HUES6 (cell line): ENCODE data around the gene ENTR1.

ENCODE experiments used
- H3K27ac ChIP-seq: 2 replicates; pipeline ENCODE4 v1.7.0; 2013; ENCODE audit warnings: low read depth, mild to moderate bottlenecking, low read length, inconsistent platforms
- H3K27me3 ChIP-seq: 2 replicates; pipeline ENCODE4 v1.6.1; 2013; ENCODE audit warnings: low read length; ENCODE audit not compliant: control insufficient read depth, insufficient read depth
- H3K36me3 ChIP-seq: 2 replicates; pipeline ENCODE4 v1.6.1; 2013; ENCODE audit warnings: low read length; ENCODE audit not compliant: control insufficient read depth, insufficient read depth
- H3K4me1 ChIP-seq: 2 replicates; pipeline ENCODE4 v1.6.1; 2013; ENCODE audit warnings: low read length; ENCODE audit not compliant: control insufficient read depth, insufficient read depth
- H3K4me3 ChIP-seq: 2 replicates; pipeline ENCODE4 v1.5.1; 2013; ENCODE audit warnings: low read depth, low read length
- H3K9ac ChIP-seq: one replicate; pipeline ENCODE4 v1.6.1; 2013; ENCODE audit warnings: mild to moderate bottlenecking, low read length
- H3K9me3 ChIP-seq: 2 replicates; pipeline ENCODE4 v1.6.1; 2013; ENCODE audit warnings: low read depth, low read length; ENCODE audit not compliant: control insufficient read depth, insufficient read depth

ENTR1 gene

GRCh38 chr9:136363106-136363948 is 47.1 kb downstream of the ENTR1 start, which contains the start of gene DNLZ:
Gene DNLZ, minus strand, starts transcription at chr9:136363744. Its CDS starts 30 bp downstream, at chr9:136363714.
- no peaks in the 10 kb centered on the region for H3K27me3 ChIP-seq
- H3K4me3 ChIP-seq, result peak within 1 kb of the TSS; percentile 96
- no peaks in the 10 kb centered on the region for H3K9me3 ChIP-seq
- H3K4me1 ChIP-seq, result peaks cover 17% of the 10 kb centered on the region
- H3K9ac ChIP-seq, result peak within 1 kb of the TSS; percentile 95
- H3K27ac ChIP-seq, result no peak within 1 kb of the TSS; the same call in 1 of the 2 replicates
- H3K36me3 ChIP-seq, result peaks cover 8% of the 10 kb centered on the region

- Histone ChIP-seq H3K27me3 (no peaks in the 10 kb centered on the region), H3K27ac (no peak overlapping the region), H3K36me3 (peaks cover 8% of the 10 kb centered on the region), H3K4me1 (peaks cover 17% of the 10 kb centered on the region), H3K9ac (no peak overlapping the region), H3K4me3 (no peak overlapping the region), H3K9me3 (no peaks in the 10 kb centered on the region)
These were observed 48.0 kb downstream of the ENTR1 start for GRCh38 chr9:136362450-136362784.

- Histone ChIP-seq H3K9ac (no peak overlapping the region), H3K4me1 (peaks cover 17% of the 10 kb centered on the region), H3K36me3 (peaks cover 8% of the 10 kb centered on the region), H3K4me3 (no peak overlapping the region), H3K27ac (no peak overlapping the region), H3K27me3 (no peaks in the 10 kb centered on the region), H3K9me3 (no peaks in the 10 kb centered on the region)
These were observed 48.5 kb downstream of the ENTR1 start for GRCh38 chr9:136361754-136362449.

- Histone ChIP-seq H3K4me3 (no peak overlapping the region), H3K27me3 (no peaks in the 10 kb centered on the region), H3K27ac (no peak overlapping the region), H3K36me3 (peaks cover 8% of the 10 kb centered on the region), H3K9me3 (no peaks in the 10 kb centered on the region), H3K4me1 (peaks cover 17% of the 10 kb centered on the region), H3K9ac (peak overlapping the region; percentile 36)
These were observed 49.2 kb downstream of the ENTR1 start for GRCh38 chr9:136361047-136361753.

- Histone ChIP-seq H3K9ac (no peak overlapping the region), H3K27ac (0 out of 2 replicates have a peak overlapping the region, but pooled peaks have one; percentile 26), H3K36me3 (peaks cover 8% of the 10 kb centered on the region), H3K4me3 (no peak overlapping the region), H3K4me1 (peaks cover 14% of the 10 kb centered on the region), H3K9me3 (no peaks in the 10 kb centered on the region), H3K27me3 (no peaks in the 10 kb centered on the region)
These were observed 50.4 kb downstream of the ENTR1 start for GRCh38 chr9:136359774-136360718.

- Histone ChIP-seq H3K4me1 (peaks cover 5% of the 10 kb centered on the region), H3K27ac (no peak overlapping the region), H3K9ac (no peak overlapping the region), H3K27me3 (no peaks in the 10 kb centered on the region), H3K9me3 (no peaks in the 10 kb centered on the region), H3K36me3 (peaks cover 8% of the 10 kb centered on the region), H3K4me3 (no peak overlapping the region)
These were observed 51.5 kb downstream of the ENTR1 start for GRCh38 chr9:136358888-136359287.

- H3K9me3 ChIP-seq, result no peaks in the 10 kb centered on the region
These were observed 52.4 kb downstream of the ENTR1 start for GRCh38 chr9:136358016-136358415.

GRCh38 chr9:136357202-136357725 is 53.1 kb downstream of the ENTR1 start:
- peaks cover 8% of the 10 kb centered on the region for H3K36me3 ChIP-seq
- no peaks in the 10 kb centered on the region for H3K9me3 ChIP-seq
- H3K27me3 ChIP-seq, result no peaks in the 10 kb centered on the region
- no peaks in the 10 kb centered on the region for H3K4me1 ChIP-seq
- H3K27ac ChIP-seq, result no peak overlapping the region
- no peak overlapping the region for H3K4me3 ChIP-seq
- H3K9ac ChIP-seq, result no peak overlapping the region

More at GRCh38 chr9:136358016-136358415, 52.4 kb downstream of the ENTR1 start:
- Histone ChIP-seq H3K9ac (no peak overlapping the region), H3K4me3 (no peak overlapping the region), H3K27ac (no peak overlapping the region), H3K27me3 (no peaks in the 10 kb centered on the region), H3K4me1 (peaks cover 3% of the 10 kb centered on the region; the same call in 1 of the 2 replicates), H3K36me3 (peaks cover 8% of the 10 kb centered on the region)

GRCh38 chr9:136355616-136356557 is 54.5 kb downstream of the ENTR1 start:
- Histone ChIP-seq H3K9me3 (no peaks in the 10 kb centered on the region), H3K27me3 (no peaks in the 10 kb centered on the region), H3K36me3 (peaks cover 2% of the 10 kb centered on the region; the same call in 1 of the 2 replicates), H3K9ac (no peak overlapping the region), H3K4me1 (no peaks in the 10 kb centered on the region), H3K27ac (no peak overlapping the region), H3K4me3 (no peak overlapping the region)
